ENCODE results near the gene NFATC1.

- TF ChIP-seq REST (IDR thresholded peaks at IDR 0.05; ENCODE audit: insufficient read depth in 1 of 2, low read depth in 2 of 2, low read length in 2 of 2) (no peak), TAF1 (IDR thresholded peaks at IDR 0.05; ENCODE audit: borderline replicate concordance, insufficient read depth, low read length) (no peak)
These were observed 74.8 kb downstream of the NFATC1 start for GRCh38 chr18:79470547-79470946.
